Esophagus squamous epithelium (tissue), 4 donors: ENCODE measurements around the gene ZFAND3.

ENCODE experiments used
- POLR2A ChIP-seq, 4 donors: fragments of 450-650 bp; IDR thresholded peaks; one replicate each; pipeline ENCODE4 v1.6.1; 2017; ENCODE audit warnings: antibody characterized with exemption in 4 of 4, mild to moderate bottlenecking in 4 of 4, moderate library complexity in 3 of 4
- TF ChIP-seq, protein P1 (sequence below), 6 experiments: fragments of 450-650 bp in 4 of 6; fragments of 200-600 bp in 2 of 6; sonication (generic) in 2 of 6; IDR thresholded peaks; one replicate each; pipeline ENCODE4 v1.5.1; 2016 to 2019; ENCODE audit warnings: antibody characterized with exemption in 6 of 6, mild to moderate bottlenecking in 4 of 6, moderate library complexity in 4 of 6

- TF ChIP-seq, protein P1, sequence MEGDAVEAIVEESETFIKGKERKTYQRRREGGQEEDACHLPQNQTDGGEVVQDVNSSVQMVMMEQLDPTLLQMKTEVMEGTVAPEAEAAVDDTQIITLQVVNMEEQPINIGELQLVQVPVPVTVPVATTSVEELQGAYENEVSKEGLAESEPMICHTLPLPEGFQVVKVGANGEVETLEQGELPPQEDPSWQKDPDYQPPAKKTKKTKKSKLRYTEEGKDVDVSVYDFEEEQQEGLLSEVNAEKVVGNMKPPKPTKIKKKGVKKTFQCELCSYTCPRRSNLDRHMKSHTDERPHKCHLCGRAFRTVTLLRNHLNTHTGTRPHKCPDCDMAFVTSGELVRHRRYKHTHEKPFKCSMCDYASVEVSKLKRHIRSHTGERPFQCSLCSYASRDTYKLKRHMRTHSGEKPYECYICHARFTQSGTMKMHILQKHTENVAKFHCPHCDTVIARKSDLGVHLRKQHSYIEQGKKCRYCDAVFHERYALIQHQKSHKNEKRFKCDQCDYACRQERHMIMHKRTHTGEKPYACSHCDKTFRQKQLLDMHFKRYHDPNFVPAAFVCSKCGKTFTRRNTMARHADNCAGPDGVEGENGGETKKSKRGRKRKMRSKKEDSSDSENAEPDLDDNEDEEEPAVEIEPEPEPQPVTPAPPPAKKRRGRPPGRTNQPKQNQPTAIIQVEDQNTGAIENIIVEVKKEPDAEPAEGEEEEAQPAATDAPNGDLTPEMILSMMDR (IDR thresholded peaks at IDR 0.05), result no peak
- TF ChIP-seq POLR2A (IDR thresholded peaks at IDR 0.05), result no peak
Observed at GRCh38 chr6:38099221-38099620, 279.7 kb downstream of the ZFAND3 start.
